Activated CD8-positive, alpha-beta T cell treated with anti-CD3 and anti-CD28 coated beads for 36 hours (primary cell): ENCODE results near the gene BLOC1S2. TPM values are rescaled to one million over a fixed set of nuclear protein-coding genes. Genes with fewer than 3 reads are reported as not detected.

Experiments
- ATAC-seq: fragments of 200-7000 bp; cut with Tn5 transposase; one replicate; pipeline ENCODE4 v1.10.0; 2021; ENCODE audit warnings: mild to moderate bottlenecking, moderate library complexity
- CTCF ChIA-PET: fragments of 350-600 bp; sonication (Branson Sonifier 250); formaldehyde crosslinking; loops from one replicate; lab custom pipeline; 2021; ENCODE audit warnings: antibody characterized with exemption; lab: Charles Lee
- POLR2A ChIA-PET: fragments of 350-600 bp; sonication (Branson Sonifier 250); formaldehyde crosslinking; loops from one replicate; lab custom pipeline; 2021; ENCODE audit warnings: antibody characterized with exemption; lab: Charles Lee
- DNase-seq: peaks from one replicate; pipeline ENCODE4 v3.0.0-alpha.2; 2020
- H3K27ac Mint-ChIP-seq: one replicate; pipeline ENCODE4 v1.8.0; 2021; ENCODE audit warnings: mild to moderate bottlenecking, mixed read lengths
- H3K27me3 Mint-ChIP-seq: one replicate; pipeline ENCODE4 v1.8.0; 2021; ENCODE audit warnings: mixed read lengths
- H3K36me3 Mint-ChIP-seq: one replicate; pipeline ENCODE4 v1.8.0; 2021; ENCODE audit warnings: low read depth, mixed read lengths
- H3K4me1 Mint-ChIP-seq: one replicate; pipeline ENCODE4 v1.8.0; 2021; ENCODE audit warnings: low read depth, mixed read lengths
- H3K4me3 Mint-ChIP-seq: one replicate; pipeline ENCODE4 v1.8.0; 2021; ENCODE audit warnings: mild to moderate bottlenecking, moderate library complexity, mixed read lengths
- H3K9me3 Mint-ChIP-seq: one replicate; pipeline ENCODE4 v1.8.0; 2021; ENCODE audit warnings: mixed read lengths
- CTCF ChIP-seq: fragments of 200-600 bp; IDR thresholded peaks from one replicate; pipeline ENCODE4 v1.8.0; 2022; ENCODE audit warnings: antibody characterized with exemption, mild to moderate bottlenecking
- intact Hi-C: fragments of 100-400 bp; cut with micrococcal nuclease; formaldehyde crosslinking; loops from one replicate; pipeline ENCODE4 v1.10.0; 2022
- total RNA-seq, 2 experiments: library from RNA; stranded (reverse); gene quantifications; one replicate each; pipeline ENCODE4 v1.2.3, GENCODE V29; 2021

BLOC1S2 gene
- total RNA-seq = 10 to 100 TPM; 45.1 to 48.6 TPM

GRCh38 chr10:100286051-100287033 lies at the start of gene BLOC1S2:
Gene BLOC1S2 (minus strand): TSS chr10:100286680. CDS start chr10:100286659, 21 bp downstream.
- H3K4me3 Mint-ChIP-seq = peak within 1 kb of the TSS; percentile 99
- no peaks in the 10 kb centered on the region for H3K9me3 Mint-ChIP-seq
- TF ChIP-seq CTCF = no peak
- ChIA-PET CTCF (interaction anchor here (0.7 to 1.3 kb wide), 5 partner anchors 11 to 232 kb away, joined by 3 to 5 read pairs (median 3); no protein-coding TSS in a partner anchor), POLR2A (interaction anchor here (0.7 to 3.2 kb wide), 12 partner anchors 10 to 228 kb away, joined by 3 to 13 read pairs (median 4); no protein-coding TSS in a partner anchor)
- peaks cover 22% of the 10 kb centered on the region for H3K4me1 Mint-ChIP-seq
- peak; percentile 91 for DNase-seq
- intact Hi-C loops = no loop called here
- ATAC-seq = peak; percentile 87
- H3K36me3 Mint-ChIP-seq = peaks cover 13% of the 10 kb centered on the region
- peak within 1 kb of the TSS; percentile 99 for H3K27ac Mint-ChIP-seq
- H3K27me3 Mint-ChIP-seq = no peaks in the 10 kb centered on the region

- CTCF ChIA-PET = interaction anchor here (0.5 to 16.7 kb wide), 4 partner anchors 8 to 569 kb away, joined by 3 to 292 read pairs (median 4); no protein-coding TSS in a partner anchor
- no peak for ATAC-seq
Measured at GRCh38 chr10:100334762-100335161, 48.3 kb upstream of the BLOC1S2 start.

GRCh38 chr10:100333661-100334440 lies 47.4 kb upstream of the BLOC1S2 start:
- H3K36me3 Mint-ChIP-seq = no peaks in the 10 kb centered on the region
- TF ChIP-seq CTCF = no peak
- DNase-seq = no peak
- H3K27me3 Mint-ChIP-seq = peaks cover 3% of the 10 kb centered on the region
- POLR2A ChIA-PET = interaction anchor here (0.6 kb wide), 1 partner anchor 547 kb away, joined by 3 read pairs; no protein-coding TSS in a partner anchor
- no peak overlapping the region for H3K4me3 Mint-ChIP-seq
- H3K27ac Mint-ChIP-seq = no peak overlapping the region
- H3K4me1 Mint-ChIP-seq = no peaks in the 10 kb centered on the region
- intact Hi-C loops = no loop called here
- no peaks in the 10 kb centered on the region for H3K9me3 Mint-ChIP-seq
- ATAC-seq = no peak
- CTCF ChIA-PET = interaction anchor here (0.6 to 16.7 kb wide), 5 partner anchors 9 to 185 kb away, joined by 3 to 292 read pairs (median 4); no protein-coding TSS in a partner anchor

More at GRCh38 chr10:100334762-100335161, 48.3 kb upstream of the BLOC1S2 start:
- intact Hi-C loops = loop anchor here (5.0 kb wide), 1 partner anchor 173 kb away; no protein-coding TSS in a partner anchor
- TF ChIP-seq CTCF = no peak
- Mint-ChIP-seq H3K4me1 (no peaks in the 10 kb centered on the region), H3K4me3 (no peak overlapping the region), H3K27ac (no peak overlapping the region), H3K27me3 (peaks cover 3% of the 10 kb centered on the region), H3K36me3 (no peaks in the 10 kb centered on the region), H3K9me3 (no peaks in the 10 kb centered on the region)
- POLR2A ChIA-PET = no interaction called here
- no peak for DNase-seq

- TF ChIP-seq CTCF = no peak
- DNase-seq (no peak), ATAC-seq (no peak)
- Mint-ChIP-seq H3K4me1 (no peaks in the 10 kb centered on the region), H3K27ac (no peak overlapping the region), H3K36me3 (no peaks in the 10 kb centered on the region), H3K27me3 (peaks cover 3% of the 10 kb centered on the region), H3K4me3 (no peak overlapping the region), H3K9me3 (no peaks in the 10 kb centered on the region)
- intact Hi-C loops = no loop called here
- CTCF ChIA-PET = interaction anchor here (1.3 to 16.7 kb wide), 3 partner anchors 9 to 176 kb away, joined by 3 to 292 read pairs (median 5); no protein-coding TSS in a partner anchor
- POLR2A ChIA-PET = interaction anchor here (1.2 kb wide), 1 partner anchor 13 kb away, joined by 4 read pairs; the partner anchor contains the start of gene SCD
Measured at GRCh38 chr10:100333106-100333505, 46.6 kb upstream of the BLOC1S2 start.
